Measurements from ENCODE around the gene SUPT3H.
"Not testable (repeated sequence)": the region's sequence is repeated elsewhere in the genome, so short reads cannot be mapped to it uniquely, and the experiment has no call there.

Gene SUPT3H

DNA sequence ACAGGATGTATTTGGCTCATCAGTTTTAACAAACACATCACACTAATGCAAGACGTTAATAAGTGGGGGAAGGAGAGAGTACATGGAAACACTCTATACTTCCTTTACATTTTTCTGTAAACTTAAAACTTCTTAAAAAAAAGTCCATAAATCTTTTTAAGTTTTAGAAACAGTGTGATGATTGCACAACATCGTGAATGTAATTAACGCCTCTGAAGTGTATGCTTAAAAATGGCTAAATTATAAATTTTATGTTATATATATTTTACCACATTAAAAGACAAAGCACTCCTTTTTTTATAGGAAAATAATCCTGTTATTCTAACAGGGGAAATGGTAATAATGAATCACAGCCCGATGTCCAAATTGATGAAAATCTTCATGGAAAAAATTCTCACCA, 193.7 kb downstream of the SUPT3H start:
- Histone ChIP-seq H3K27me3 (ENCODE audit: control insufficient read depth in 1 of 2, insufficient read depth in 2 of 2, low read length in 2 of 2) (no peaks in the 10 kb centered on the region), H3K4me3 (ENCODE audit: low read length in 2 of 2) (no peak overlapping the region), H3K36me3 (ENCODE audit: control insufficient read depth in 2 of 2, insufficient read depth in 2 of 2, low read length in 2 of 2) (no peaks in the 10 kb centered on the region), H3K27ac (ENCODE audit: low read length) (no peak overlapping the region), H3K9me3 (ENCODE audit: control insufficient read depth in 2 of 2, low read length in 2 of 2) (no peaks in the 10 kb centered on the region), H3K4me1 (ENCODE audit: control insufficient read depth, insufficient read depth, low read length) (no peaks in the 10 kb centered on the region), H3K9ac (ENCODE audit: low read length in 2 of 2) (no peak overlapping the region)

GRCh38 chr6:45176373-45176772, 201.4 kb downstream of the SUPT3H start:
- not testable (repeated sequence) for H3K27me3 ChIP-seq (ENCODE audit: control insufficient read depth in 1 of 2, insufficient read depth in 2 of 2, low read length in 2 of 2); H3K9me3 ChIP-seq (ENCODE audit: control insufficient read depth in 2 of 2, low read length in 2 of 2); H3K36me3 ChIP-seq (ENCODE audit: control insufficient read depth in 2 of 2, insufficient read depth in 2 of 2, low read length in 2 of 2); H3K9ac ChIP-seq (ENCODE audit: low read length in 2 of 2); H3K27ac ChIP-seq (ENCODE audit: low read length); H3K4me3 ChIP-seq (ENCODE audit: low read length in 2 of 2); H3K4me1 ChIP-seq (ENCODE audit: control insufficient read depth, insufficient read depth, low read length)

DNA sequence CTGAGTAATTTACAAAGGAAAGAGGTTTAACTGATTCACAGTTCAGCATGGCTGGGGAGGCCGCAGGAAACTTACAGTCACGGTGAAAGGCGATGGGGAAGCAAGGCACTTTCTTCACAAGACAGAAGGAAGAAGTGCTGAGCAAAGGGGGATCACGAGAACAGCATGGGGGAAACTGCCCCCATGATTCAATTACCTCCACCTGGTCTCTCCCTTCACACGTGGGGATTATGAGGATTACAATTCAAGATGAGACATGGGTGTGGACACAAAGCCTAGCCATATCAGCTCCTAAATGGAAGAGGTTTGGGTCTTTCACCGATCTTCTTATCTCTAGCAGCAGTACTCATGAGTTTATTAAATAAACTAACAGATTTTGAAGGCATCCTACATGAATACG, 202.5 kb downstream of the SUPT3H start:
- H3K4me3 ChIP-seq (ENCODE audit: low read length in 2 of 2), result no peak overlapping the region
- no peaks in the 10 kb centered on the region for H3K27me3 ChIP-seq (ENCODE audit: control insufficient read depth in 1 of 2, insufficient read depth in 2 of 2, low read length in 2 of 2)
- no peaks in the 10 kb centered on the region for H3K4me1 ChIP-seq (ENCODE audit: control insufficient read depth, insufficient read depth, low read length)
- H3K9me3 ChIP-seq (ENCODE audit: control insufficient read depth in 2 of 2, low read length in 2 of 2), result no peaks in the 10 kb centered on the region
- H3K36me3 ChIP-seq (ENCODE audit: control insufficient read depth in 2 of 2, insufficient read depth in 2 of 2, low read length in 2 of 2), result no peaks in the 10 kb centered on the region
- H3K9ac ChIP-seq (ENCODE audit: low read length in 2 of 2), result no peak overlapping the region
- H3K27ac ChIP-seq (ENCODE audit: low read length), result no peak overlapping the region

DNA sequence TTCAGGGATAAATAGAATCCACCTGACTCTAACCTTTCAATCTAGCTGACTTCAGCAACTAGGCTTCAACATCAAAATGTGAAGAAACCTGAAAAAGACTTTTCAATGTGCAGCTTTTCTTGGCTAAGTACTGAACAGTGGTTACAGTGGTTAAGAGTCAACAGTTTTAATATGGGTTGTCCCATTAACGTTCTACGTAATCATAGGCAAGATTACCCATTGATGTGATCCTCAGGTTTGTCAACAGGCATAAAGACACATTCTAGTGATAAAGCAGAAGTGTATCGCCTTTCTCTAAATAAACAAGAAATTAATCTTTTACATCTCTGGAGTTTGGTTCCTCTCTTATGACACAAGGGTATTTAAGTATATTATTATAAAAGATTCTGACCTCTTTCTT, 203.7 kb downstream of the SUPT3H start:
- Histone ChIP-seq H3K9ac (ENCODE audit: low read length in 2 of 2) (no peak overlapping the region), H3K36me3 (ENCODE audit: control insufficient read depth in 2 of 2, insufficient read depth in 2 of 2, low read length in 2 of 2) (no peaks in the 10 kb centered on the region), H3K4me1 (ENCODE audit: control insufficient read depth, insufficient read depth, low read length) (no peaks in the 10 kb centered on the region)

DNA sequence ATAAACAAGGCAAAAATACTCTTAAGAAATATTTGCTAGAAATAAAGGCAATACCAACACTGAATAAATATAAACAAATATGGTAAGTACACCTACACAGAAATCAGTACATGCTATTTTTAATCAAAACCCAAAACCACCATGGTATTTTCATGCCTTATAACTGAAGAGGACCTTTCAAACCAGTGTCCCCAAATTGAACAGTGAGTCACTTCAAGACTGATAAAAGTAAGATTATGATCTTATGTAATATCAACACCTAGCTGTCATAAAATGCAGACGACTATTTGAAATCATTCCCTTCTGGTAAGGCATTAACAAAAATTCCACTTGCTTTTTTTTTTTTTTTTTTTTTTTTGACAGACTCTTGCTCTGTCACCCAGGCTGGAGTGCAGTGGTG, 206.4 kb downstream of the SUPT3H start:
- Histone ChIP-seq H3K9ac (ENCODE audit: low read length in 2 of 2) (no peak overlapping the region), H3K27ac (ENCODE audit: low read length) (no peak overlapping the region), H3K36me3 (ENCODE audit: control insufficient read depth in 2 of 2, insufficient read depth in 2 of 2, low read length in 2 of 2) (no peaks in the 10 kb centered on the region), H3K4me3 (ENCODE audit: low read length in 2 of 2) (no peak overlapping the region), H3K4me1 (ENCODE audit: control insufficient read depth, insufficient read depth, low read length) (no peaks in the 10 kb centered on the region), H3K27me3 (ENCODE audit: control insufficient read depth in 1 of 2, insufficient read depth in 2 of 2, low read length in 2 of 2) (no peaks in the 10 kb centered on the region), H3K9me3 (ENCODE audit: control insufficient read depth in 2 of 2, low read length in 2 of 2) (no peaks in the 10 kb centered on the region)

More for the DNA sequence above, 203.7 kb downstream of the SUPT3H start:
- Histone ChIP-seq H3K9me3 (ENCODE audit: control insufficient read depth in 2 of 2, low read length in 2 of 2) (no peaks in the 10 kb centered on the region), H3K27ac (ENCODE audit: low read length) (no peak overlapping the region), H3K4me3 (ENCODE audit: low read length in 2 of 2) (no peak overlapping the region), H3K27me3 (ENCODE audit: control insufficient read depth in 1 of 2, insufficient read depth in 2 of 2, low read length in 2 of 2) (no peaks in the 10 kb centered on the region)

GRCh38 chr6:45170309-45170708, 207.4 kb downstream of the SUPT3H start:
- H3K36me3 ChIP-seq (ENCODE audit: control insufficient read depth in 2 of 2, insufficient read depth in 2 of 2, low read length in 2 of 2), result no peaks in the 10 kb centered on the region
- H3K27ac ChIP-seq (ENCODE audit: low read length), result no peak overlapping the region
- no peak overlapping the region for H3K4me3 ChIP-seq (ENCODE audit: low read length in 2 of 2)
- H3K27me3 ChIP-seq (ENCODE audit: control insufficient read depth in 1 of 2, insufficient read depth in 2 of 2, low read length in 2 of 2), result no peaks in the 10 kb centered on the region
- H3K4me1 ChIP-seq (ENCODE audit: control insufficient read depth, insufficient read depth, low read length), result no peaks in the 10 kb centered on the region
- no peak overlapping the region for H3K9ac ChIP-seq (ENCODE audit: low read length in 2 of 2)
- H3K9me3 ChIP-seq (ENCODE audit: control insufficient read depth in 2 of 2, low read length in 2 of 2), result no peaks in the 10 kb centered on the region

GRCh38 chr6:45169815-45170214, 207.9 kb downstream of the SUPT3H start:
- Histone ChIP-seq H3K27ac (ENCODE audit: low read length) (no peak overlapping the region), H3K27me3 (ENCODE audit: control insufficient read depth in 1 of 2, insufficient read depth in 2 of 2, low read length in 2 of 2) (no peaks in the 10 kb centered on the region), H3K9me3 (ENCODE audit: control insufficient read depth in 2 of 2, low read length in 2 of 2) (no peaks in the 10 kb centered on the region), H3K36me3 (ENCODE audit: control insufficient read depth in 2 of 2, insufficient read depth in 2 of 2, low read length in 2 of 2) (no peaks in the 10 kb centered on the region), H3K9ac (ENCODE audit: low read length in 2 of 2) (no peak overlapping the region), H3K4me3 (ENCODE audit: low read length in 2 of 2) (no peak overlapping the region), H3K4me1 (ENCODE audit: control insufficient read depth, insufficient read depth, low read length) (no peaks in the 10 kb centered on the region)

- Histone ChIP-seq H3K4me1 (ENCODE audit: control insufficient read depth, insufficient read depth, low read length) (no peaks in the 10 kb centered on the region), H3K27ac (ENCODE audit: low read length) (no peak overlapping the region), H3K27me3 (ENCODE audit: control insufficient read depth in 1 of 2, insufficient read depth in 2 of 2, low read length in 2 of 2) (no peaks in the 10 kb centered on the region), H3K36me3 (ENCODE audit: control insufficient read depth in 2 of 2, insufficient read depth in 2 of 2, low read length in 2 of 2) (no peaks in the 10 kb centered on the region), H3K9ac (ENCODE audit: low read length in 2 of 2) (no peak overlapping the region), H3K4me3 (ENCODE audit: low read length in 2 of 2) (no peak overlapping the region), H3K9me3 (ENCODE audit: control insufficient read depth in 2 of 2, low read length in 2 of 2) (no peaks in the 10 kb centered on the region)
Measured at GRCh38 chr6:45163952-45164766, 213.6 kb downstream of the SUPT3H start.

GRCh38 chr6:45160305-45160704, 217.4 kb downstream of the SUPT3H start:
- no peak overlapping the region for H3K9ac ChIP-seq (ENCODE audit: low read length in 2 of 2)
- no peak overlapping the region for H3K27ac ChIP-seq (ENCODE audit: low read length)
- no peaks in the 10 kb centered on the region for H3K36me3 ChIP-seq (ENCODE audit: control insufficient read depth in 2 of 2, insufficient read depth in 2 of 2, low read length in 2 of 2)
- no peaks in the 10 kb centered on the region for H3K9me3 ChIP-seq (ENCODE audit: control insufficient read depth in 2 of 2, low read length in 2 of 2)
- no peak overlapping the region for H3K4me3 ChIP-seq (ENCODE audit: low read length in 2 of 2)
- H3K27me3 ChIP-seq (ENCODE audit: control insufficient read depth in 1 of 2, insufficient read depth in 2 of 2, low read length in 2 of 2), result no peaks in the 10 kb centered on the region
- H3K4me1 ChIP-seq (ENCODE audit: control insufficient read depth, insufficient read depth, low read length), result no peaks in the 10 kb centered on the region

- H3K27ac ChIP-seq (ENCODE audit: low read length), result no peak overlapping the region
- H3K9ac ChIP-seq (ENCODE audit: low read length in 2 of 2), result no peak overlapping the region
- H3K4me1 ChIP-seq (ENCODE audit: control insufficient read depth, insufficient read depth, low read length), result no peaks in the 10 kb centered on the region
- no peaks in the 10 kb centered on the region for H3K36me3 ChIP-seq (ENCODE audit: control insufficient read depth in 2 of 2, insufficient read depth in 2 of 2, low read length in 2 of 2)
- H3K27me3 ChIP-seq (ENCODE audit: control insufficient read depth in 1 of 2, insufficient read depth in 2 of 2, low read length in 2 of 2), result no peaks in the 10 kb centered on the region
- H3K9me3 ChIP-seq (ENCODE audit: control insufficient read depth in 2 of 2, low read length in 2 of 2), result no peaks in the 10 kb centered on the region
- H3K4me3 ChIP-seq (ENCODE audit: low read length in 2 of 2), result no peak overlapping the region
Measured at GRCh38 chr6:45156075-45156474, 221.7 kb downstream of the SUPT3H start.

- H3K36me3 ChIP-seq (ENCODE audit: control insufficient read depth in 2 of 2, insufficient read depth in 2 of 2, low read length in 2 of 2), result no peaks in the 10 kb centered on the region
- H3K4me1 ChIP-seq (ENCODE audit: control insufficient read depth, insufficient read depth, low read length), result no peaks in the 10 kb centered on the region
- no peaks in the 10 kb centered on the region for H3K9me3 ChIP-seq (ENCODE audit: control insufficient read depth in 2 of 2, low read length in 2 of 2)
- no peak overlapping the region for H3K9ac ChIP-seq (ENCODE audit: low read length in 2 of 2)
- no peak overlapping the region for H3K27ac ChIP-seq (ENCODE audit: low read length)
- H3K27me3 ChIP-seq (ENCODE audit: control insufficient read depth in 1 of 2, insufficient read depth in 2 of 2, low read length in 2 of 2), result no peaks in the 10 kb centered on the region
- no peak overlapping the region for H3K4me3 ChIP-seq (ENCODE audit: low read length in 2 of 2)
Measured at GRCh38 chr6:45155341-45155894, 222.3 kb downstream of the SUPT3H start.
